IPS-20b (cell line): ENCODE results near the gene MACROD2.

Source experiments
- H3K27ac ChIP-seq: one replicate; pipeline ENCODE4 v1.5.1; 2013; ENCODE audit warnings: low read length
- H3K27me3 ChIP-seq: 2 replicates; pipeline ENCODE4 v1.6.1; 2013; ENCODE audit warnings: mild to moderate bottlenecking, low read length, inconsistent platforms; ENCODE audit not compliant: insufficient read depth
- H3K36me3 ChIP-seq: 2 replicates; pipeline ENCODE4 v1.6.1; 2013; ENCODE audit warnings: low read depth, mild to moderate bottlenecking, inconsistent platforms, low read length, moderate library complexity; ENCODE audit not compliant: insufficient read depth
- H3K4me1 ChIP-seq: 2 replicates; pipeline ENCODE4 v1.6.1; 2013; ENCODE audit warnings: mild to moderate bottlenecking, control low read depth, inconsistent platforms, low read length, moderate library complexity; ENCODE audit not compliant: insufficient read depth
- H3K4me3 ChIP-seq: 2 replicates; pipeline ENCODE4 v1.5.1; 2013; ENCODE audit warnings: mild to moderate bottlenecking, low read length, inconsistent platforms
- H3K9ac ChIP-seq: 2 replicates; pipeline ENCODE4 v1.6.1; 2013; ENCODE audit warnings: low read depth, mild to moderate bottlenecking, inconsistent platforms, low read length, moderate library complexity
- H3K9me3 ChIP-seq: 2 replicates; pipeline ENCODE4 v1.6.1; 2013; ENCODE audit warnings: mild to moderate bottlenecking, low read depth, low read length, inconsistent platforms; ENCODE audit not compliant: insufficient read depth

Gene MACROD2

DNA sequence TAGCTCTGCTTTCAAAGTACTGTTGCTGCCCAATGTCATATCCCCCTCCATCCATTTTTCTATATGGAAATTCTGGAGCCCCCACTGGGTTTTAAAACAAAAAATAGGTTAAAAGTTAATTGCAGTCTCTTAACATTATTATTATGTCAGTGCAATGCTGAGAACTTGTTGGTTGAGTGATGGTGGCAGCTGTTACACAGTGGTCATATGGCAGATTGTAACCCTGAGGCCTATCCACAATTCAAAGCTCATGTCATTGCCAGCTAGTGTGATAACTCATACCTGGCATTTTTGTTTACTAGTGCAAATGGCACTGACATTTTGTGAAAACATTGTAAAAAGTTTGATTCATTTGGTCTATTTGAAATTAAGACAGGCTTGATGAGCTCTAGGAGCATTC is 647.8 kb downstream of the MACROD2 start:
- Histone ChIP-seq H3K27me3 (no peaks in the 10 kb centered on the region), H3K36me3 (no peaks in the 10 kb centered on the region), H3K27ac (no peak overlapping the region), H3K9ac (no peak overlapping the region), H3K9me3 (peaks cover 9% of the 10 kb centered on the region; the same call in 1 of the 2 replicates), H3K4me3 (no peak overlapping the region), H3K4me1 (no peaks in the 10 kb centered on the region)

DNA sequence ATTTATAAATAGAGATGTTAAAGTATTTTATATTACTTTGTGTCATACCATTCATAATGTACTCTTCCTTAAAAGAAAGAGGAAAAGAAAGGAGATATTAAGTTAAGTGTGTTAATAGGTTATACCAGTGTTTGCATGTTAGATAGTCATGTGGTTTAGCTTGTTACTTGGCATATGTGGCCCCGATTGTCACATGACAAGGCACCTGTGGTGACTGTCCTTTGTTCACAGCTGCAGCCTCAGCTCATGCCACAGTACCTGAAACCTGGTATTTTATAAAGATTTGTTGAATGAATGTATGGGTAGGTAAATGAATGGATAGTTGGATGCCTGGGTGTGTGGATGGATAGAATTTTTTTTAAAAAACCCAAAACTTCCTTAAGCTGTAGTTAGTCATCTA is 648.2 kb downstream of the MACROD2 start:
- Histone ChIP-seq H3K4me3 (no peak overlapping the region), H3K27ac (no peak overlapping the region), H3K4me1 (no peaks in the 10 kb centered on the region), H3K36me3 (no peaks in the 10 kb centered on the region), H3K27me3 (no peaks in the 10 kb centered on the region), H3K9me3 (peaks cover 9% of the 10 kb centered on the region; the same call in 1 of the 2 replicates), H3K9ac (no peak overlapping the region)

DNA sequence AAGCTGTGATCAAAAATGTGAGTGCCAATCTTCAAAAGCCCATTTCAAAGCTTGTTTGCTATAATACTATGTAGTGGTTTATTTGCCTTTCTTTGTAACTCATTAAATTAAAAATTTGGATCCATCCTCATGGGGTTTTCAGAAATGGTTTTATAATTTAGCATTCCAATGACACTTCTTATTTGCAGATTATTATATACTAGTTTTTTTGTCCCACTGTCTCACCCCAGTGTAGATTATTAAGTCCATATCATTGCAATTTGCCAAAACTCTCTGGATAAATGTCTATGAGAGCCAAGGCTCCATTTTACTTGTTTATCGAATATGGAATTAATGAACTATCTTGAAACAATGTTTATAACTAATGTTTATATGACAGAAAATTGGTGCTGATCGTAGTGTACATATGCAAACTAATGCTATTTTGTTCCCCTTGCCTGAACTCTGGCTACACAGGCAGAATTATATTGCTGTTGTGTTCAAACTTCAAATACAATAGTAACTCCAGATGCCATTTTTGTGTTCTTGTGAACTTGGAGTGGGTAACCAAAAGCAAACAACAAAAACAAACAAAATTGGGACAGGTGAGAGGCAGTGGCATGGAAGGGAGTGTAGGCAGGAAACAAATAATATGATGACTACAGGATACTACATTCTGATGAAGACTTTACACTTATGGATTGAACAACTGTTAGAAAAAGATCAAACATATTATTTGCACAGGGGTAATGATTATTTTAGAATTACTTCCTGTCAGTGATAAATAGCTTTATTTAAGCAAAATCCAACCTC is 649.2 kb downstream of the MACROD2 start:
- no peaks in the 10 kb centered on the region for H3K27me3 ChIP-seq
- peaks cover 9% of the 10 kb centered on the region; the same call in 1 of the 2 replicates for H3K9me3 ChIP-seq
- no peak overlapping the region for H3K4me3 ChIP-seq
- no peak overlapping the region for H3K27ac ChIP-seq
- H3K4me1 ChIP-seq: no peaks in the 10 kb centered on the region
- H3K36me3 ChIP-seq: no peaks in the 10 kb centered on the region
- no peak overlapping the region for H3K9ac ChIP-seq

DNA sequence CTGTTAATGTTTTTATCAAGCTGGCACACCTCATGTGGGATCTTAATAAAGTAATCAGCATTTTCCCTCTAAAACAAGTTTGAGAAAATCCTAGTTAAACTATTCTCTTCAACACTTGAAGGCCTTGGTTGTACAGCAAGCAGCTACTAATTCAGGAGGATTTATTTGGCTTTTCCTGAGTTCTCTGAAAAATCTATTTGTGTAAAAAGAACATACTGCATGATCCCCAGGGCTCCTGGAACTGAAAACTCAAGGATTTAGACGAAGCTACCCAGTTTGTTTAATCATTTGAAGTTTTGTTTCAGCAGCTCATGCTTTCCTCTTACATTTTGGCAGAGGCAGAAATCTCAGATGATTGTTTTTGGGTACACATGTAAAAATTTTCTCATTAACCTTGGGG is 651.7 kb downstream of the MACROD2 start:
- H3K36me3 ChIP-seq: no peaks in the 10 kb centered on the region
- H3K9me3 ChIP-seq: peaks cover under 1% of the 10 kb centered on the region; the same call in 1 of the 2 replicates
- H3K27me3 ChIP-seq: no peaks in the 10 kb centered on the region
- H3K9ac ChIP-seq: no peak overlapping the region
- no peak overlapping the region for H3K4me3 ChIP-seq
- H3K4me1 ChIP-seq: no peaks in the 10 kb centered on the region
- no peak overlapping the region for H3K27ac ChIP-seq

DNA sequence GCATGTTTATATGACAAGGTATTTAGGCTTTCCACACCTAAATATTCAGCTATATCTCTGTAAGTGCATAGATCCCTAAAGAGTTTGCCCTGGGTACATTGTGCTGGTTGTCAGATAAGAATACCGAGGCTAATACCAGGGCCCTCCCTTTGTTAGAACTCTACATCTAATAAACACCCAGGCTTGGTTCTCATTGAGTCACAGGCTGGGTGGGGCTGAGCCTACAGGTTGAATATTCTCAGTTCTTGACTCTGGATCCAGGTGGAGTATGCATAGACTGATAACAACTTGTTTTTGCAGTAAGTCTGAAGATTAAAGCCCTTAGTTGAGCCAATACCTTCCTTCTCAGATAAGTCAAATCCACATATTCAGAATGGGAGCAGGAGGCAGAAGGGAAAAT is 654.3 kb downstream of the MACROD2 start:
- no peaks in the 10 kb centered on the region for H3K9me3 ChIP-seq
- no peaks in the 10 kb centered on the region for H3K36me3 ChIP-seq
- no peaks in the 10 kb centered on the region for H3K27me3 ChIP-seq
- no peaks in the 10 kb centered on the region for H3K4me1 ChIP-seq
- H3K27ac ChIP-seq: no peak overlapping the region
- H3K4me3 ChIP-seq: no peak overlapping the region
- no peak overlapping the region for H3K9ac ChIP-seq

DNA sequence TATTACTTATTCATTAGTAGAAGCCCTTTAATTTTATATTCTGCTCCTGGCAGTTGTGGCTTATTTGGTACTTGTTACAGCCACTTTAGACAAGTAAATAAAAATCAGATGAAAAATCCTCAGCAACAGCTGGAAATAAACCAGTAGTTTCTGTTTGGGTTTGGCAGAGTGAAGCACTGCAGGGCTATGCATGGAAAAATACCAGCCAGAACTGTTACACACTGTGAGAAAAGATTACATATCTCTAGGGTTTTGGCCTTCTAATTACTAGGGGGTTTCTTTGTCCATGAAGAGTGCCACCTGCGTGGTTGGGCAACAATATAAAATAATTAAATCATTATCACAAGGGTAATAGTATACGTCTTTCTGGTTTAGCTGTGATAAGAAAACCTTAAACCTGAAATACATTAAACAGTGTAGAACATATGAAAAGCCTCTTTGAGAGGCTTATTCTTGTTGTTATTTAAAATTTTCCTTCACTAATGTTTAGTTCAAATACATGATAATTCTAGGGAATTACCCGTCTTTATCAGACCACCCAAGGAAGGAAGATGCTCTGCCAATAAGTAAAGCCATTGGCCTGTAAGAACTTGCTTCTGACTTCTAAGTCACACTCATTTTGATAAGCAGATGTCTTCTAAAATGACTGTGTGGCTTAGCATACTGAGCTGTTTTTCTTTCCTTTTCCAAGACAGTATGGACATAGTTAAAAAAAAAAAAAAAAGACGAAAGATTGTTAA is 662.1 kb downstream of the MACROD2 start:
- Histone ChIP-seq H3K9ac (no peak overlapping the region), H3K27ac (no peak overlapping the region), H3K4me1 (peaks cover 12% of the 10 kb centered on the region; the same call in 1 of the 2 replicates), H3K27me3 (no peaks in the 10 kb centered on the region), H3K4me3 (no peak overlapping the region), H3K36me3 (no peaks in the 10 kb centered on the region), H3K9me3 (no peaks in the 10 kb centered on the region)

DNA sequence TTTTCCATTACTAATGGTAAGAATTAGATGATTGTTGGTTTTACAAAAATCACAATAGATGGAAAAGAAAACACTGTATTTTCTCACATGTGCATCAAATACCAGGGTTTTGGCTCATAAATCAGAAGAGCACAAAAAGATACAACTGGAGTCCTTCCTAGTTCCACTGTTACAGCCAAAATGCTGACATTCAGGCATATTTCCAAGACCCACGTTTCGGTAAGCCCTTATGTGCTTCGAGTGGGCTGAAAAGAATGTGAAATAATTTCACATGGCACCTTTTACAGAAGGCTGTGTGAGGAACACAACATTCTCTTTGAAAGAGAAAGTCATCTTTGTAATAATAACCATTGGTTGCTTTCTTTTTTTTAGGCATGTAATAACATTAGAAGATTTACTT is 668.8 kb downstream of the MACROD2 start:
- H3K27me3 ChIP-seq: no peaks in the 10 kb centered on the region
- no peak overlapping the region for H3K27ac ChIP-seq
- no peaks in the 10 kb centered on the region for H3K36me3 ChIP-seq
- H3K4me3 ChIP-seq: no peak overlapping the region
- H3K9ac ChIP-seq: no peak overlapping the region
- no peaks in the 10 kb centered on the region for H3K4me1 ChIP-seq
- no peaks in the 10 kb centered on the region for H3K9me3 ChIP-seq

DNA sequence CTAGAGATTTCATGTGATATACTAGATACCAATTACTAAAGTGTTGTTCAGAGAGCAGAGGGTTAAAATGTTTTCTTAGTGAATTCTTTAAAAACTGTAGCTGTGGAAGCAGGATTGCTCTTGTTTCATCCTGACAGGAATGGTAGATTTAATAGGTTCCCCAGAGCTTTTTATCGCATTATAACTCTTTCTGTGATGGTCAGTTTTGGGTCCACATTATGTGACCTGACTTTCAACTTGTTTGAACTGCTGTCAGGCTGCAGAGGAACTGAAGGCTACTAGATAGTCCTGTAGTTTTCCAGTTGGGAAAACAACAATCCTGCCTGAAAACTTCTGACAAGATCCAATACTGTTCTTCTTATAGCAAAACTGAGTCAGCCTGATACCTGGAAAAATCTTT is 671.4 kb downstream of the MACROD2 start:
- H3K36me3 ChIP-seq: no peaks in the 10 kb centered on the region
- H3K4me1 ChIP-seq: no peaks in the 10 kb centered on the region
- H3K9ac ChIP-seq: no peak overlapping the region
- no peaks in the 10 kb centered on the region for H3K9me3 ChIP-seq
- no peak overlapping the region for H3K4me3 ChIP-seq
- no peaks in the 10 kb centered on the region for H3K27me3 ChIP-seq
- H3K27ac ChIP-seq: no peak overlapping the region

DNA sequence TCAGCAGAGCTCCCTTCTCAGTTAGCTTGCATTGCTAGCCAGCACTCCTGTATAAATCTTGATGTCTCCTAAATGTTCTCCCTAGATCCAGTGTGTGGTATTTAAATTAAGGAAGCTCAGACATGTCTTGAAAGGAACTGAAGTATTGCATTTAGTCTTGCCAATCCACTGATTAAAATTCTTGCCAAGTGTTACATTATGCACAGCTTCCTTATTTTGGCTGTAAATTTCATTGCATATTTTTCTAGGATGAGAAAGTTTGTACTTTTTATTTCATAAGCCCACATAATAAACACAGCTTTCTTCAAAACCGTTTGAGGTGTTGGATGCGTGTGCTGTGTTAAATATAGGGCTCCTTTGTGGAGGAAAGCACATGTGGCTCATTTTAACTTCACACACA is 671.9 kb downstream of the MACROD2 start:
- H3K9ac ChIP-seq: no peak overlapping the region
- H3K36me3 ChIP-seq: no peaks in the 10 kb centered on the region
- no peaks in the 10 kb centered on the region for H3K4me1 ChIP-seq
- no peaks in the 10 kb centered on the region for H3K9me3 ChIP-seq
- no peak overlapping the region for H3K27ac ChIP-seq
- no peaks in the 10 kb centered on the region for H3K27me3 ChIP-seq
- H3K4me3 ChIP-seq: no peak overlapping the region

DNA sequence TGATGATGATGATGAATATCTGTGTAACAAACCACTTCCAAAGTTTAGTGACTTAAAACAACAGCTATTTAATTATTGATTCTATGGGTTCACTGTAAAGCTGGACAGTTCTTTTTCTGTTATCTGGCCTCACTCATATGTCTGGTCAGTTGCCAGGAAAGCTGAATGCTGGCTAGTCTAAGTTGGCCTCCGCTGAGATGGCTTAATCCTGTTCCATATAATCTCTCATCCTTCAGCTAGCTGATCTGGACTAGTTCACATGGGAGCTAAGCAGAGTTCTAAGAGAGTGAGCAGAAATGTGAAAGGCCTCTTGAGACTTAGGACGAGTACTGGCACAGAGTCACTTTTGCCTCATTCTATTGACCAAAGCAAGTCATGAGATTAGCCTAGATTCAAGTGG is 676.8 kb downstream of the MACROD2 start:
- Histone ChIP-seq H3K27me3 (no peaks in the 10 kb centered on the region), H3K27ac (no peak overlapping the region), H3K4me3 (no peak overlapping the region), H3K4me1 (no peaks in the 10 kb centered on the region; the same call in 1 of the 2 replicates), H3K9ac (no peak overlapping the region), H3K36me3 (no peaks in the 10 kb centered on the region), H3K9me3 (no peaks in the 10 kb centered on the region)

DNA sequence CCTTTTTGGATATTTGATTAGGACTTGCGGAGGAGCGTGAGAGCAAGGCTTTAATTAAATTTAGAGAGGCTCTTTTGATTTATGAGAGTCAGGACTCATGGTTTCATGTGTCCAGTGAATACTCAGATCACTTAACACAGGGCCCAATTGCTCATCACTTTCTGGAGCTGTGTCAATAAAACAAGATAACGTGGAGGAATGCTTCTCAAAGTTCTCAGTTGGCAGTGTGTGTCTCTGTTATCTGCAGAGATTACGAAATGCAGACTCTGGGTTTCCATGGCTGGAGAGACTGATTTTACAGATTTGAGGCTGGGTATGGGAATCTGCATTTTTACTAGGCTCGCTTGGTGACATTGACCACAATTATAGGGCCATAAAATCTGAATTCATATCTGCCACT is 677.8 kb downstream of the MACROD2 start:
- H3K27me3 ChIP-seq: no peaks in the 10 kb centered on the region
- H3K4me1 ChIP-seq: no peaks in the 10 kb centered on the region; the same call in 1 of the 2 replicates
- H3K36me3 ChIP-seq: no peaks in the 10 kb centered on the region

DNA sequence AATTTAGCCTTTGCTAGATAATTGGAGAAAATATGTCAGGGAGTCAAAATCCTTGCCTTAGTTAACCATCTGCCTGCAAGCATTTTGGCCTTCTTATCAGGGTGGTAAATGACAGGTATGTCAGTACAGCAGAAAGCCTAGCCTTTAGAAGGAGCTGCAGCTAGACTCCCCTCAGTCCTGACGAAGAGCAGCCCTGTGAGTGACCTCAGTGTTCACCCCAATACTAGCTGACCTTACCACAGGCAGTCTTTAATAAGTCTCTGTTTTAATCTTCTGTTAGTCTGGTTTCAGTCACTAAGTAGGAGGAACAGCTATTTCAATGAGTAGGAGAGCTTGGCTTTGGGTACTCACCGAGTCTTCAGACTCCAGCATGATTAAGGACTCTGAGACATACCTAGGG is 682.1 kb downstream of the MACROD2 start:
- H3K27ac ChIP-seq: no peak overlapping the region

More for the DNA sequence above, 677.8 kb downstream of the MACROD2 start:
- H3K9me3 ChIP-seq: no peaks in the 10 kb centered on the region
- no peak overlapping the region for H3K9ac ChIP-seq
- H3K27ac ChIP-seq: no peak overlapping the region
- H3K4me3 ChIP-seq: no peak overlapping the region

More for the DNA sequence above, 682.1 kb downstream of the MACROD2 start:
- Histone ChIP-seq H3K36me3 (no peaks in the 10 kb centered on the region), H3K4me1 (peaks cover 18% of the 10 kb centered on the region; the same call in 1 of the 2 replicates), H3K9ac (no peak overlapping the region), H3K4me3 (no peak overlapping the region), H3K27me3 (no peaks in the 10 kb centered on the region), H3K9me3 (no peaks in the 10 kb centered on the region)
